HAP-1 (cell line): ENCODE data around the gene PCDHGA1.

Experiments used
- DNase-seq, 2 experiments: peaks; one replicate each; pipeline ENCODE4 v3.0.0-alpha.2; 2016 to 2020; ENCODE audit warnings: low spot score in 2 of 2
- H3K27me3 ChIP-seq: fragments of 250-450 bp; sonication (Bioruptor Pico); 2 replicates; pipeline ENCODE4 v1.5.1; 2020; ENCODE audit warnings: low read depth, mild to moderate bottlenecking, moderate library complexity
- H3K36me3 ChIP-seq: fragments of 250-450 bp; sonication (Bioruptor Pico); replicated peaks from 2 replicates; pipeline ENCODE4 v1.5.1; 2020; ENCODE audit warnings: mild to moderate bottlenecking
- H3K4me1 ChIP-seq: fragments of 250-450 bp; sonication (Bioruptor Pico); 2 replicates; pipeline ENCODE4 v1.5.1; 2020; ENCODE audit warnings: mild to moderate bottlenecking
- H3K4me3 ChIP-seq: fragments of 250-450 bp; sonication (Bioruptor Pico); 2 replicates; pipeline ENCODE4 v1.5.1; 2020; ENCODE audit warnings: mild to moderate bottlenecking, moderate library complexity
- H3K9me3 ChIP-seq: fragments of 250-450 bp; sonication (Bioruptor Pico); 2 replicates; pipeline ENCODE4 v1.5.1; 2020; ENCODE audit warnings: mild to moderate bottlenecking, moderate library complexity
- in situ Hi-C: fragments of 300-500 bp; cut with MboI; formaldehyde crosslinking; loops from 3 replicates; pipeline ENCODE4 v1.14.3; 2020; ENCODE audit warnings: low sequenced_read_pairs, inconsistent platforms, mixed read lengths

PCDHGA1 gene

DNA sequence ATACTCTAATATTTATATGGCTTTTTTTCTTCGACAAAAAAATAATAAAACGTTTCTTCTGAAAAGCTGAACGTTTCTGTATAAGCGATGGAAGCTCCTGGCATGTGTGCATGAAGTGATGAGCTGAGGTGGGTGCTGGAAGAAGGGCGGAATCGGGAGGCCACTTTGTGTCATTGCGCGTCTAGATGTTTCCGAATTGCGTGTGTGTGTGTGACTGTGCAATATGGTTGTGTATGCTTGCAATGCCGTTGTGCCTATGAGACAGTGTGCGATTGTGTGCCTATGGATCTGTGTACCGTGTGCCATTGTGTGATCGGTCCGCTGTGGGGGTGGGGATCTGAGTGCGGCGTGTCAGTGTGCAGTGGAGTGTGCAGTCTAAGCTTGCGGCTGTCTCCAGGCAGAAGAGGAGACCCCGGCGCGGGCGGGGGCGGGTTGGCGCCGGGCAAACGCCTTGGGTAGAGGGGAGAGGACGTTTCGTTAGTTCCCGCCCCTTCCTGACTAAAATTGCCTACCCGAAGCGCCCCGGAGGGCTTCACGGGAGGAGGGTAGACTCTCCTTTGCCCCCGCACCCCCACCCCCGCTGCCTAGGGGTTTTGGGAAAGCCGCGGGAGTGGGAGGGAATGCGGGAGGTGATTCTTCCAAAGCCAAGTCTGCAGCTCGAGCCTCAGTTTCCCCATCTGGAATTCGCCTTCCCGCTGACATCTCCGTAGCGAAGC, 182.8 kb downstream of the PCDHGA1 start:
- no peaks in the 10 kb centered on the region for H3K27me3 ChIP-seq
- H3K36me3 ChIP-seq, result peaks cover 28% of the 10 kb centered on the region
- DNase-seq, result no peak
- H3K9me3 ChIP-seq, result no peaks in the 10 kb centered on the region
- H3K4me3 ChIP-seq, result no peak overlapping the region
- in situ Hi-C loops, result no loop called here
- H3K4me1 ChIP-seq, result peaks cover 3% of the 10 kb centered on the region; the same call in 1 of the 2 replicates

- in situ Hi-C loops, result no loop called here
- no peak for DNase-seq
- H3K9me3 ChIP-seq, result no peaks in the 10 kb centered on the region
- H3K4me3 ChIP-seq, result no peak overlapping the region
- H3K36me3 ChIP-seq, result peaks cover 28% of the 10 kb centered on the region
- no peaks in the 10 kb centered on the region for H3K27me3 ChIP-seq
- H3K4me1 ChIP-seq, result peaks cover 3% of the 10 kb centered on the region; the same call in 1 of the 2 replicates
Measured at GRCh38 chr5:141513627-141514329, 183.5 kb downstream of the PCDHGA1 start.

GRCh38 chr5:141514330-141515133, 184.2 kb downstream of the PCDHGA1 start:
- Histone ChIP-seq H3K36me3 (peaks cover 34% of the 10 kb centered on the region), H3K4me3 (no peak overlapping the region), H3K27me3 (no peaks in the 10 kb centered on the region), H3K4me1 (no peaks in the 10 kb centered on the region), H3K9me3 (no peaks in the 10 kb centered on the region)
- no peak for DNase-seq
- in situ Hi-C loops, result no loop called here

GRCh38 chr5:141515141-141515540, 184.8 kb downstream of the PCDHGA1 start:
- no peak overlapping the region for H3K4me3 ChIP-seq
- no peaks in the 10 kb centered on the region for H3K27me3 ChIP-seq
- DNase-seq, result no peak
- peaks cover 40% of the 10 kb centered on the region for H3K36me3 ChIP-seq
- no peaks in the 10 kb centered on the region for H3K9me3 ChIP-seq
- in situ Hi-C loops, result no loop called here
- no peaks in the 10 kb centered on the region; the same call in 1 of the 2 replicates for H3K4me1 ChIP-seq

DNA sequence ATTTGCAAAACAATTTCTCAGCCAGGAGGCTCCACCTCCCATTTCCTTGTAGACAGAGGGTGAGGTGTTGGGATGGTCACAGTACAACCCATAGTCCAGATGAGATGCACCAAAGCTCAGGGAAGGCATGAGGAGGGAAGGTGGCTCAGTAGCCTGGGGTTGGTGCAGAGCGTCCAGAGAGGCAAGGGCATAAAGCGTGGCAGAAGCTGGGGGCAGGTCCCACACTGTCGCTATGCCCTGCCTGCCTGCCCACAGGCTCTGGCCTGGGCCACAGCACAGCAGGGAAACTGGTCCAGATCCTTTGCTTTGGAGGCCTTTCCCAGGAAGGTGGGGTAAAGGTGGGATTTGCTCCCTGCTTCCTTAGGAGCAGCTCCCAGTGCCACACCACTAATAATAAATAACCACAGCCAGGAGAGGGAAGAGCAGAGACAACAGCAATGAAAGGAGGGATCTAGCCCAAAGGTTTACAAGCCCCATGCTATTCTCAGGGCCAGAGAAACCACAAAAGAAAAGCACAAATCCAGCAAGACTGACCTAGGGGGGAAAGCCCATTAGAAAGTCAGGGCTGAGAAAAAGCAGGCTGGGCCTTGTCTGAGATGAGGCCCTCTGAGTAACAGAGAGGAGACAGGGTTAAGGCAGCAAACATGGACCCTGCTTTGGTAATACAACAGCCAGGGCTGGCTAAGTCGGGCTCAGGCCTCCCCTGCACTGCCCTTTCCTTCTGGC, 185.8 kb downstream of the PCDHGA1 start:
- Histone ChIP-seq H3K4me1 (peaks cover 6% of the 10 kb centered on the region), H3K4me3 (no peak overlapping the region), H3K27me3 (no peaks in the 10 kb centered on the region), H3K36me3 (peaks cover 49% of the 10 kb centered on the region), H3K9me3 (no peaks in the 10 kb centered on the region)
- in situ Hi-C loops, result no loop called here
- no peak for DNase-seq

- Histone ChIP-seq H3K9me3 (no peaks in the 10 kb centered on the region), H3K4me1 (peaks cover 10% of the 10 kb centered on the region), H3K4me3 (no peak overlapping the region), H3K27me3 (no peaks in the 10 kb centered on the region), H3K36me3 (peaks cover 50% of the 10 kb centered on the region)
- in situ Hi-C loops, result no loop called here
- DNase-seq, result no peak
Measured at GRCh38 chr5:141516672-141517025, 186.3 kb downstream of the PCDHGA1 start.

DNA sequence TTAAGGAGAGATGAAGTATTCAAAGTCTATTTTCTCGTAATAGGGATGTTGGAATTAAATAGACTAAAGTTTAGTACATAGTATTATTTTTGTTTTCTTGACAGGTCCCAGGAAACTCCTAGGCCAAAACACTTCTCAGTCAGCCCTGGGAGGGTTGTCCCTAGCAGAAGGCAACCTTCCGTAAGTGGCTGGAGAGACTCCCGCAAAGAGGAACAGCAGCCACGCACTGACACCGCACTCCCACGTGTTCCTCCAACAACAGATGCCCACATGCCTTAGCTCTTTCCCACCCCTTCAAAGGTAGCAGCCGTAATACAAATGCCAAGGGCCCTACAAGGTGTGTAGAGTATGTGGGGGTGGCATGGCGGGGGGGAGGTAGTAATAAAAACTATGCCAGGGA, 187.0 kb downstream of the PCDHGA1 start:
- Histone ChIP-seq H3K27me3 (no peaks in the 10 kb centered on the region), H3K4me1 (peaks cover 15% of the 10 kb centered on the region), H3K4me3 (no peak overlapping the region), H3K36me3 (peaks cover 50% of the 10 kb centered on the region), H3K9me3 (no peaks in the 10 kb centered on the region)
- DNase-seq, result no peak
- in situ Hi-C loops, result no loop called here

GRCh38 chr5:141517880-141518617, 187.7 kb downstream of the PCDHGA1 start:
- Histone ChIP-seq H3K4me3 (no peak overlapping the region), H3K36me3 (peaks cover 56% of the 10 kb centered on the region), H3K9me3 (no peaks in the 10 kb centered on the region), H3K27me3 (no peaks in the 10 kb centered on the region), H3K4me1 (peaks cover 15% of the 10 kb centered on the region)
- in situ Hi-C loops, result no loop called here
- no peak for DNase-seq

DNA sequence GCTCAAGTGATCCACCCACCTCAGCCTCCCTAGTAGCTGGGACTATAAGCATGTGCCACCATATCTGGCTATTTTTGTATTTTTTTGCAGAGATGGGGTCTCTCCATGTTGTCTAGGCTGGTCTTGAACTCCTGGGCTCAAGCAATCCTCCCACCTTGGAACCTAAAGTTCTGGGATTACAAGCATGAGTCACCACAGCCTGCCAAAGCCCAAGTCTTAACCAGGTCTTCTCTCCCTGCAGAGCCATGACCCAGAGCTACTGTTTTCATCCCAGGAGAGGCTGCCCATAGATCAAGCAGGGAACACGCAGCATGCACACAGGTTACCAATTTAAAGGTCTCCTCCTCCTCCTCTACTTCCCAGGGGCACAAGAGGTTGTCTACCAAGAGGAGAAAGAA, 188.3 kb downstream of the PCDHGA1 start:
- H3K27me3 ChIP-seq, result no peaks in the 10 kb centered on the region
- H3K9me3 ChIP-seq, result no peaks in the 10 kb centered on the region
- no peak for DNase-seq
- peaks cover 15% of the 10 kb centered on the region for H3K4me1 ChIP-seq
- H3K4me3 ChIP-seq, result no peak overlapping the region
- H3K36me3 ChIP-seq, result peaks cover 60% of the 10 kb centered on the region
- in situ Hi-C loops, result no loop called here

- in situ Hi-C loops, result loop anchor here (10.0 kb wide), 1 partner anchor 105 kb away; the partner anchor contains the start of genes PCDHGA10 and PCDHGB7
- Histone ChIP-seq H3K9me3 (no peaks in the 10 kb centered on the region), H3K4me3 (no peak overlapping the region), H3K4me1 (peaks cover 18% of the 10 kb centered on the region), H3K27me3 (no peaks in the 10 kb centered on the region), H3K36me3 (peaks cover 65% of the 10 kb centered on the region)
- DNase-seq, result no peak
Measured at GRCh38 chr5:141519605-141520565, 189.6 kb downstream of the PCDHGA1 start.

GRCh38 chr5:141521244-141521781, 191.0 kb downstream of the PCDHGA1 start:
- DNase-seq, result peak; percentile 76 to 88
- in situ Hi-C loops, result loop anchor here (10.0 kb wide), 1 partner anchor 107 kb away; the partner anchor contains the start of genes PCDHGA10 and PCDHGB7
- no peaks in the 10 kb centered on the region for H3K27me3 ChIP-seq
- no peaks in the 10 kb centered on the region for H3K9me3 ChIP-seq
- H3K36me3 ChIP-seq, result peaks cover 57% of the 10 kb centered on the region
- H3K4me1 ChIP-seq, result peaks cover 18% of the 10 kb centered on the region
- H3K4me3 ChIP-seq, result no peak overlapping the region

GRCh38 chr5:141522301-141522700, 192.0 kb downstream of the PCDHGA1 start:
- peaks cover 18% of the 10 kb centered on the region for H3K4me1 ChIP-seq
- H3K27me3 ChIP-seq, result no peaks in the 10 kb centered on the region
- H3K9me3 ChIP-seq, result no peaks in the 10 kb centered on the region
- no peak for DNase-seq
- in situ Hi-C loops, result loop anchor here (10.0 kb wide), 1 partner anchor 108 kb away; the partner anchor contains the start of genes PCDHGA10 and PCDHGB7
- H3K36me3 ChIP-seq, result peaks cover 56% of the 10 kb centered on the region
- no peak overlapping the region for H3K4me3 ChIP-seq
